GM12864 (cell line): ENCODE data around the gene CALCOCO1.

Source experiments
- DNase-seq: peaks from one replicate; pipeline ENCODE4 v3.0.0-alpha.2; 2011; ENCODE audit warnings: low read depth
- H3K4me3 ChIP-seq: 2 replicates; pipeline ENCODE4 v1.5.1; 2011; ENCODE audit warnings: mild to moderate bottlenecking, low read depth, low read length, control low read depth
- TF ChIP-seq, protein P1 (sequence below): IDR thresholded peaks from 2 replicates; pipeline ENCODE4 v1.5.1; 2011; ENCODE audit warnings: low read depth, mild to moderate bottlenecking, moderate library complexity, low read length, control low read depth, inconsistent platforms; ENCODE audit errors: missing control alignments

CALCOCO1 gene

DNA sequence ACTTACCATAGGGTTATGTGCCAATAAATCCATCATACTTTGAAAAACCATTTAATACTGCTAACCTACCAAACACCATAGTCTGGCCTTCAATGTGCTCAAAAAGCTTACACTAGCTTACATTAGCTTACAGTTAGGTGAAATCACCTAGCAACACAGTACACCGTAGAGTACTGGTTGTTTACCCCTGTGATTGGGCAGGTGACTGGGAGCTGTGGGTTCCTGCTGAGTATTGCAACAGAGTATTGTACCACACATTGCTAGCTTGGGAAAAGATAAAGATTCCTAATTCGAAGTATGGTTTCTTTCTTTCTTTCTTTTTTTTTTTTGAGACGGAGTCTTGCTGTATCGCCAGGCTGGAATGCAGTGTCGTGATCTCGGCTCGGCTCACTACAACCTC, 56.9 kb downstream of the CALCOCO1 start:
- no peak for DNase-seq
- no peak overlapping the region for H3K4me3 ChIP-seq
- TF ChIP-seq, protein P1, sequence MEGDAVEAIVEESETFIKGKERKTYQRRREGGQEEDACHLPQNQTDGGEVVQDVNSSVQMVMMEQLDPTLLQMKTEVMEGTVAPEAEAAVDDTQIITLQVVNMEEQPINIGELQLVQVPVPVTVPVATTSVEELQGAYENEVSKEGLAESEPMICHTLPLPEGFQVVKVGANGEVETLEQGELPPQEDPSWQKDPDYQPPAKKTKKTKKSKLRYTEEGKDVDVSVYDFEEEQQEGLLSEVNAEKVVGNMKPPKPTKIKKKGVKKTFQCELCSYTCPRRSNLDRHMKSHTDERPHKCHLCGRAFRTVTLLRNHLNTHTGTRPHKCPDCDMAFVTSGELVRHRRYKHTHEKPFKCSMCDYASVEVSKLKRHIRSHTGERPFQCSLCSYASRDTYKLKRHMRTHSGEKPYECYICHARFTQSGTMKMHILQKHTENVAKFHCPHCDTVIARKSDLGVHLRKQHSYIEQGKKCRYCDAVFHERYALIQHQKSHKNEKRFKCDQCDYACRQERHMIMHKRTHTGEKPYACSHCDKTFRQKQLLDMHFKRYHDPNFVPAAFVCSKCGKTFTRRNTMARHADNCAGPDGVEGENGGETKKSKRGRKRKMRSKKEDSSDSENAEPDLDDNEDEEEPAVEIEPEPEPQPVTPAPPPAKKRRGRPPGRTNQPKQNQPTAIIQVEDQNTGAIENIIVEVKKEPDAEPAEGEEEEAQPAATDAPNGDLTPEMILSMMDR = no peak

GRCh38 chr12:53667080-53667479, 60.2 kb downstream of the CALCOCO1 start:
- H3K4me3 ChIP-seq = no peak overlapping the region
- DNase-seq = no peak
- TF ChIP-seq, protein P1 = no peak

DNA sequence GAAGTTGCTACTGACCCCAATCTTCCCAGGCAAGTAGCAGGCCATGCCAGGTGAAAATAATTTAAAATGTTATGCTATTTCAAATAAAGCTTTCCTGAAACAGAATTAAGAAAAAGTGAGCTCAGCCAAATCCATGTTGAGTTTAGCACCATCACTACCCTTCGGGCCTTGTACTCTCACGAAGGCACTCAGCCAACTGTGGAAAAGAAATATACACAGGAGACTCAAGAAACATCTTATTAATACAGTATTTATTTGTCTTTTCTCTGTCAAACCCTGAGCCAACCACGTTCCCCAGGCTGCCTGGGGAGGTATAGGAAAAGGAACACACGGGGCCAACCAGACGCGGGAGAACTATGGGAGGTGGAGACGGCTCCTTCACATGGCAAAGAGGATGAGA, 62.3 kb downstream of the CALCOCO1 start:
- TF ChIP-seq, protein P1 = no peak
- DNase-seq = no peak
- H3K4me3 ChIP-seq = no peak overlapping the region

- no peak for DNase-seq
- TF ChIP-seq, protein P1 = no peak
- H3K4me3 ChIP-seq = no peak overlapping the region
Measured at GRCh38 chr12:53664191-53664590, 63.1 kb downstream of the CALCOCO1 start.

DNA sequence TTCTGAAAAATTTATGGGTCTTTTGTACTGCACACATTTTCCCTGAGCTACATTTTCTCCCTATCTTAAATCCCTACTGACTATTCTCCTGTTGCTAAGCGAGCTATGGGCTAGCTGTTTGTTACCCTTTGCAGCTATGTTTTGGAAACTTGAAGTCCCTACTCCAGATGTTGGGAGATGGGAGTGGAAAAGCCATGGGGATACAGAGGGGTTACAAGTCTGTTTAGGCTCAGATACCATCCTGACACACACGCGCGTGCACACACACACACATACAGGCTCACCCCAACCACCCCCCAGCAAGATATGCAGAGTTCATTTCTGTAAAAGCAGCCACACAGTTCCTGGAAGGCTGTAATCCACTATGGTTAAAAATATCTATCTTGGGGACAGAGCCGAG, 67.2 kb downstream of the CALCOCO1 start:
- no peak overlapping the region for H3K4me3 ChIP-seq
- no peak for DNase-seq
- TF ChIP-seq, protein P1 = no peak

- TF ChIP-seq, protein P1 = no peak
- DNase-seq = no peak
- no peak overlapping the region for H3K4me3 ChIP-seq
Measured at GRCh38 chr12:53659571-53659981, 67.7 kb downstream of the CALCOCO1 start.

DNA sequence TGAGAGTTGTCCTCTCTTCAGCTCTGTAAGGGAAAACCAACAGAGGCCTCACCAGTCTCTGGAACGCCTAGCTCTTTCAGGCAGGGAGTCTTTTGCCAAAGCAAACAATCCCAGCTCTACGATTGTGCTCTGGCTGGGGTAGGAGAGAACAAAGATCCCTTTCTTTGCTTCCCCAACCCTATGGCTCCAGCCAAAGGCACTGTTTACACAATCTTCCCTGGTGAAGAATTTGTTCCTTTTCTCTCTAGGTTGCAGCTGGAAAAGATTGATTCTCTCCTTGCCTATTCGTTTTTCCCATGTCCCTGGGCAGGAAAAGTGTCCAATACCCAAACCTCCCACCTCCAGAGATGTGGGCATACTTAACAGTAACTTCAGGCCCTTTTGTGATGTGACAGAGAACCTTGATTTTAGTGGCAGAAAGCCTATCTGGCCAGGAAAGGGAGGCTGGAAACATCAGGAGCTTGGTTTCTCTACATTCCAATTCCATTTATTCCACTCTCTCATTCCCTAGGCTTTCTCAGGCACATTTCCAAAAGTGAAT, 68.2 kb downstream of the CALCOCO1 start:
- TF ChIP-seq, protein P1 = no peak
- no peak overlapping the region for H3K4me3 ChIP-seq
- no peak for DNase-seq
